ENCODE data around the gene ZBTB2.
A peak's percentile ranks its signal among the peaks of the same experiment; 100 is the strongest.

Gene ZBTB2, protein sequence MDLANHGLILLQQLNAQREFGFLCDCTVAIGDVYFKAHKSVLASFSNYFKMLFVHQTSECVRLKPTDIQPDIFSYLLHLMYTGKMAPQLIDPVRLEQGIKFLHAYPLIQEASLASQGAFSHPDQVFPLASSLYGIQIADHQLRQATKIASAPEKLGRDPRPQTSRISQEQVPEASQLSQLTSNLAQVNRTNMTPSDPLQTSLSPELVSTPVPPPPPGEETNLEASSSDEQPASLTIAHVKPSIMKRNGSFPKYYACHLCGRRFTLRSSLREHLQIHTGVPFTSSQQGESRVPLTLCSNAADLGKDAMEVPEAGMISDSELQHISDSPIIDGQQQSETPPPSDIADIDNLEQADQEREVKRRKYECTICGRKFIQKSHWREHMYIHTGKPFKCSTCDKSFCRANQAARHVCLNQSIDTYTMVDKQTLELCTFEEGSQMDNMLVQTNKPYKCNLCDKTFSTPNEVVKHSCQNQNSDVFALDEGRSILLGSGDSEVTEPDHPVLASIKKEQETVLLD

DNA sequence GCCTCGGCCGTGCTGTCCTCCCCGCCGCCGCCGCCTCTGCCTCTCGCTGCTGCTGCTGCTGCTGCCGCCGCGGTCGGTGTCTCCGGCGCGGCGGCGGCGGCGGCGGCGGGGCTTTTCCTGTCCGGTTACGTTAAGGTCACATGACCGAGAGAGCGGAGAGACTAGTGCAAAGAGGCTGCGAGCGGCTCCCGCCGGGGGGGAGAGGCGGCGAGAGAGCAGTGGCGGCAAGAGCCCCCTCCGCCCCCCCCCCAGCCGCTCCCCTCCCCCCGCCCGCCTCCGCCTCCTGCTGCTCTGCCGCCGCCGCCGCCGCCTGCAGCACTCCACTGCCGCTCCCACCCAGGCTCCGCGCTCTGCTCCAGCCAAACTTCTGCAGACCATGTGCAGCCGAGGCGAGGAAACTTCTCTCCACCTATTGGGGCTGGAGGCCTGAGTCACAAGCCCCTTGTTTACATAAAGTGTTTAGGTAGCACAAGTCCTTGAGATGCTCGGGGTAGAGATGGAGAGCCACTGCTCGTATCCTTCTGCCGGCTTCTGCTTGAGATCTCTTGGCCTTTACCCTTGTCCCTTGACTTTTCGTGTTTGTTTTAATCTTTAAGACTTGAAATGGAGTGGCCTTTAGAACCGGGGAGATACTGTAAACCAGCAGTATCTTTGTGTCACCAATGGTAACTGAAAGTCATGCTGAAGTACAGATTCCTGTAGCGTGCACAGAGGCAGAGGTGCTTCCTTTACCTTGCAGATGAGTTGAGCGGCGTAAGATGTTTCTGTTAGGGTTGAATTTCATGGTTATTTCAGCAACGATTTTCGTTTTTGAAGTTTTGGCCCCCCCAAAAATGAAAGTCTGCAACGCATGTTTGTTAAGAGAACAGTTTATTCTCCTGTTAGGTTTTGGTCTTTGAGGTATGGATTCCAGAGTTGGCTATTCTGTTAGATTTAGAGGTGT lies at the start of gene ZBTB2:
TSS of gene ZBTB2 (minus strand) at position 89 of the 943 bp plus-strand sequence. CDS start 17,922 bp downstream, outside the sequence.
- Histone ChIP-seq H3K4me3 (peak within 1 kb of the TSS; percentile 92 to 99 (median 97)), H4K20me1 (peaks cover 50 to 81% (median 52%) of the 10 kb centered on the region in 11 experiments), H3K9ac (peak within 1 kb of the TSS; percentile 98 to 100 (median 99)), H3K9me3 (replicated peaks in 1 of 11) (no peaks in the 10 kb centered on the region), H3K4me2 (peak within 1 kb of the TSS; percentile 74 to 97 (median 90)), H3K27ac (peak within 1 kb of the TSS; percentile 95 to 100 (median 99)), H3K4me1 (peaks cover 41 to 70% (median 51%) of the 10 kb centered on the region in 10 experiments), H3K36me3 (peaks cover 6 to 49% (median 30%) of the 10 kb centered on the region in 11 experiments; a peak in 18 of 22 replicates), H3K27me3 (no peaks in the 10 kb centered on the region)
- TF ChIP-seq Cebpa-rat (IDR thresholded peaks at IDR 0.05): no peak

- Histone ChIP-seq H3K9me3 (replicated peaks in 1 of 11) (no peaks in the 10 kb centered on the region), H3K27me3 (no peaks in the 10 kb centered on the region), H3K9ac (peak overlapping the region in 10 of 11 experiments; percentile 0 to 56 (median 40); a peak in 14 of 22 replicates), H3K4me3 (no peak overlapping the region), H4K20me1 (peaks cover 5 to 76% (median 30%) of the 10 kb centered on the region in 11 experiments; a peak in 17 of 22 replicates), H3K4me2 (peak overlapping the region; percentile 18 to 81 (median 46); a peak in 16 of 22 replicates), H3K4me1 (peaks cover 17 to 89% (median 34%) of the 10 kb centered on the region in 10 experiments), H3K36me3 (peaks cover 36 to 91% (median 58%) of the 10 kb centered on the region in 11 experiments; a peak in 20 of 22 replicates), H3K27ac (peak overlapping the region in 6 of 11 experiments; percentile 9 to 35 (median 21); a peak in 6 of 22 replicates)
- no peak for TF ChIP-seq Cebpa-rat (IDR thresholded peaks at IDR 0.05)
Observed at GRCh38 chr6:151440930-151441329, 49.6 kb upstream of the ZBTB2 start.

DNA sequence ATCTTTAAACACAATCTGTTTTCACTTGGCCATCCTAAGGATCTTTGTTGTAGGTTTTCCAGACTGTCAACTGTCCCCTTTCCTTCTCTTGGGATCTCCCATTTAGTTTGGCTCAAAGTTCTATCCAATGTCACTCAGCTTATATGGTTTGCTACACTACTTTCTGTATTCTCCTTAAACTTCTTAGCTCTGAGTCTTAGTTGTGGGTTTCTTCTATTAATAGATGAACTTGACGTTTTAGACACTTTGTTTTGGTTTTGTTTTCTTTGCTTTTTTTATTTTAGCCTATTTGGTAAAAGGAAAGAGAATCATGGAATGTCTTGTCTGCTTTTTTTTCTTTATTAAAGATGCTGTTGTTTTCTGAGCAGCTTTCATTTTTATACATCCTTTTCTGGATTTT lies 49.1 kb upstream of the ZBTB2 start:
- H3K9ac ChIP-seq: peak overlapping the region in 10 of 11 experiments; percentile 0 to 56 (median 28); a peak in 14 of 22 replicates
- no peak for TF ChIP-seq Cebpa-rat (IDR thresholded peaks at IDR 0.05)
- H3K4me1 ChIP-seq: peaks cover 17 to 85% (median 34%) of the 10 kb centered on the region in 10 experiments
- H3K27me3 ChIP-seq: no peaks in the 10 kb centered on the region
- peaks cover 5 to 73% (median 29%) of the 10 kb centered on the region in 11 experiments; a peak in 17 of 22 replicates for H4K20me1 ChIP-seq
- no peaks in the 10 kb centered on the region for H3K9me3 ChIP-seq (replicated peaks in 1 of 11)
- no peak overlapping the region for H3K4me3 ChIP-seq
- peaks cover 39 to 91% (median 58%) of the 10 kb centered on the region in 11 experiments; a peak in 21 of 22 replicates for H3K36me3 ChIP-seq
- H3K27ac ChIP-seq: peak overlapping the region in 6 of 11 experiments; percentile 8 to 35 (median 19); a peak in 3 of 22 replicates
- H3K4me2 ChIP-seq: peak overlapping the region; percentile 25 to 81 (median 46); a peak in 19 of 22 replicates

GRCh38 chr6:151437401-151437800 lies 46.0 kb upstream of the ZBTB2 start:
- H3K4me3 ChIP-seq: no peak overlapping the region
- peaks cover 17 to 54% (median 36%) of the 10 kb centered on the region in 10 experiments for H3K4me1 ChIP-seq
- H3K27me3 ChIP-seq: no peaks in the 10 kb centered on the region
- H3K9me3 ChIP-seq (replicated peaks in 1 of 11): no peaks in the 10 kb centered on the region
- peaks cover 30 to 90% (median 47%) of the 10 kb centered on the region in 11 experiments for H3K36me3 ChIP-seq
- no peak overlapping the region for H3K27ac ChIP-seq
- TF ChIP-seq Cebpa-rat (IDR thresholded peaks at IDR 0.05): no peak
- H3K9ac ChIP-seq: no peak overlapping the region
- peaks cover 5 to 58% (median 23%) of the 10 kb centered on the region in 11 experiments; a peak in 16 of 22 replicates for H4K20me1 ChIP-seq
- H3K4me2 ChIP-seq: peak overlapping the region in 5 of 11 experiments; percentile 5 to 55 (median 39); a peak in 6 of 22 replicates

GRCh38 chr6:151436802-151437201 lies 45.4 kb upstream of the ZBTB2 start:
- no peak for TF ChIP-seq Cebpa-rat (IDR thresholded peaks at IDR 0.05)
- Histone ChIP-seq H3K4me2 (peak overlapping the region in 7 of 11 experiments; percentile 12 to 55 (median 33); a peak in 9 of 22 replicates), H3K27ac (no peak overlapping the region), H3K4me1 (peaks cover 16 to 48% (median 35%) of the 10 kb centered on the region in 10 experiments), H3K9me3 (replicated peaks in 1 of 11) (no peaks in the 10 kb centered on the region), H3K9ac (no peak overlapping the region), H3K36me3 (peaks cover 30 to 91% (median 52%) of the 10 kb centered on the region in 11 experiments), H4K20me1 (peaks cover 5 to 54% (median 19%) of the 10 kb centered on the region in 11 experiments; a peak in 16 of 22 replicates), H3K27me3 (no peaks in the 10 kb centered on the region), H3K4me3 (no peak overlapping the region)

DNA sequence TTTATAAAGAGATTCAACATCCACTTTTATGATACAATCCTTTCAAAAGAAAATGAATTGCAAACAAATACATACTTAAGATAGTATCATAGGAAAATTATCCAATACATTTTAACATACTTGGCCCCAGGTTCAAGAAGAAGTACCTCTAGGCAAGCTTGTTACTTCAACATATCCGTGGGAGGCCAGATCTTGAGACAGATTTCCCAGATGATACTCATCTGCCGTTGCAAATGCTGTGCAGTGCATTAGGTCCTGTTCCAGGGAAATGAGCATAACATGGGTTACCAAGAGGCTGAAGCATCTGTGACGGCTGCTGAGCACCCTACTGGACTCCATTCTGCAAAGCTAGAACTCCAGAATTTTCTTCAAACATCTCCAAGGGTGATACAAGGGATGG lies 44.9 kb upstream of the ZBTB2 start:
- no peak for TF ChIP-seq Cebpa-rat (IDR thresholded peaks at IDR 0.05)
- Histone ChIP-seq H3K36me3 (peaks cover 32 to 91% (median 57%) of the 10 kb centered on the region in 11 experiments), H3K9ac (no peak overlapping the region)

GRCh38 chr6:151434369-151434768 lies 43.0 kb upstream of the ZBTB2 start:
- H3K9me3 ChIP-seq (replicated peaks in 1 of 11): no peaks in the 10 kb centered on the region
- TF ChIP-seq Cebpa-rat (IDR thresholded peaks at IDR 0.05): no peak
- peaks cover 50 to 98% (median 71%) of the 10 kb centered on the region in 11 experiments for H3K36me3 ChIP-seq
- no peak overlapping the region for H3K4me2 ChIP-seq
- no peaks in the 10 kb centered on the region for H3K27me3 ChIP-seq
- H3K4me3 ChIP-seq: no peak overlapping the region
- H3K4me1 ChIP-seq: peaks cover 0 to 29% (median 14%) of the 10 kb centered on the region in 10 experiments; a peak in 17 of 20 replicates
- H3K9ac ChIP-seq: no peak overlapping the region
- peaks cover 0 to 41% (median 8%) of the 10 kb centered on the region in 11 experiments; a peak in 10 of 22 replicates for H4K20me1 ChIP-seq
- no peak overlapping the region for H3K27ac ChIP-seq

More for the DNA sequence above, 44.9 kb upstream of the ZBTB2 start:
- Histone ChIP-seq H3K4me2 (peak overlapping the region in 5 of 11 experiments; percentile 12 to 55 (median 33); a peak in 4 of 22 replicates), H3K4me1 (peaks cover 11 to 43% (median 30%) of the 10 kb centered on the region in 10 experiments; a peak in 19 of 20 replicates), H3K27ac (no peak overlapping the region), H3K4me3 (no peak overlapping the region), H4K20me1 (peaks cover 1 to 51% (median 18%) of the 10 kb centered on the region in 11 experiments; a peak in 14 of 22 replicates), H3K9me3 (replicated peaks in 1 of 11) (no peaks in the 10 kb centered on the region), H3K27me3 (no peaks in the 10 kb centered on the region)

DNA sequence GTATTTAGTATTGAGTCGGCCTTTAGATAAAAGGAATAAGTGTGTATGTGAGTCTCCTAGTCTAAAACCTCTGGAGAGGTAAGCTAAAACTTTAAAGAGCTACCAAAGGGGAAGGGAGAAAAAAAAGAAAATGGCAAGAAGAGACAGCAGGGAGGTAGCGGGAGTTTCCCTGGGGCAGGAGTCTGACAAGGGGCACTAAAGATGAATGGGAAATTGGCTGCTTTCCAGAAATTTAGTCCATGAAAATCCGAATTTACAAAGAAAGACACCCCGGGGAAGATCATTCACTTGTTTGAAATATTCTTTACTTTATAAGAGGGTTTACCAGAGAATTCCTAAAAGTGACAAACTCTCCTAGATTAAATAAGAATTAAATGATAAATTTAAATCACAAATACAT lies 41.3 kb upstream of the ZBTB2 start:
- no peak overlapping the region for H3K27ac ChIP-seq
- no peak overlapping the region for H3K9ac ChIP-seq
- H3K4me1 ChIP-seq: peaks cover 0 to 17% (median 13%) of the 10 kb centered on the region in 10 experiments; a peak in 17 of 20 replicates
- no peaks in the 10 kb centered on the region for H3K27me3 ChIP-seq
- H3K4me2 ChIP-seq: no peak overlapping the region
- no peaks in the 10 kb centered on the region for H3K9me3 ChIP-seq (replicated peaks in 1 of 11)
- H4K20me1 ChIP-seq: peaks cover 0 to 33% (median 3%) of the 10 kb centered on the region in 11 experiments; a peak in 8 of 22 replicates
- no peak overlapping the region for H3K4me3 ChIP-seq
- peaks cover 53 to 98% (median 75%) of the 10 kb centered on the region in 11 experiments for H3K36me3 ChIP-seq
- TF ChIP-seq Cebpa-rat (IDR thresholded peaks at IDR 0.05): no peak

Data from BLaER1 treated with 17β-estradiol and CSF1 and Interleukin-3, amounts not matched to agents 10 nM and 100 nM (cell line).